Lung microvascular endothelial cell (primary cell): Measurements from ENCODE around the gene STBD1. TPM values are rescaled to one million over a fixed set of nuclear protein-coding genes. Genes with fewer than 3 reads are reported as not detected.
"Not testable (repeated sequence)": the region's sequence is repeated elsewhere in the genome, so short reads cannot be mapped to it uniquely, and the experiment has no call there.

ENCODE experiments used
- DNase-seq, 2 donors: peaks; one replicate each; pipeline versions ENCODE4 v3.0.0 to v3.0.0-alpha.2; 2010; ENCODE audit warnings: low read depth in 2 of 2
- total RNA-seq: library from RNA; depleted of rRNA; stranded (reverse); fragments of >200 nt; gene quantifications from 2 replicates; pipeline ENCODE4 v1.2.1, GENCODE V29; 2014

The STBD1 gene
- total RNA-seq, 1 donor from 2014 or later: 0.40 TPM

DNA sequence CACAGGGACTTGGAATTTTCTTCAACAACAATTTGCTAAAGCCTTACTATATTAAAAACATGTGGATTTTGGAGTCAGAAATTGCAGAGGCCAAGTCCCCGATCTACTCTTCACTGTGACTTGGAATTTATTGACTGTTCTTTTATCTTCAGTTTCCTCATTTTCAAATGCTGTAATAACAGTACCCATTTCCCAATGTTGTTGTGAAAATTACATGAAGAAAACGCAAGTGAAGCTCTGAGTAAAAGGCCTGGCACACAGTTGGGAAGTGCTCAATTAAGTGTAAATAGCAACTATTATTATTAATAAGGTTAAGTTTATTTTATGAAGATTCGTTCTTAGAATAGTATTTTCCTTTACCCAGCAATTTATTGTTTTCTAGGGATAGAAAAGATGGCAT is 15.7 kb downstream of the STBD1 start:
- no peak for DNase-seq

DNA sequence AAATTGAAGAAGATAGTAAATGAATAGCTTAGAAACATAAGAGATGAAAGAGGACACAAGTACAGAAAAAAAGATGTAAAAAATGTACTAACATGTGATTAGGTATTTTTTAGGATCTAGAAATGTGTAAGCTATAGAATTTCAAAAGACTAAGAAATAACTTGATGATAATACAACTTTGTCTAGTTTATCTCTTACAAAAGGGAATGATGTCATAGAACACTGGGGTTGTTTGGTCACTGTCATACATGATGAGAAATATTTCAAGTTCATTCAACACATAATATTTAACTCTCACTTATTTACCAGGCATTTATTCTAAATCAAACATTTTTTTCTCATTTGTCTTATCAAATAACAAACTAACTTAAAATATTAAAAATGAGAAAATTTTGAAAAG is 18.5 kb downstream of the STBD1 start:
- no peak for DNase-seq

- no peak for DNase-seq
Observed at GRCh38 chr4:76326515-76326914, 20.0 kb downstream of the STBD1 start.

DNA sequence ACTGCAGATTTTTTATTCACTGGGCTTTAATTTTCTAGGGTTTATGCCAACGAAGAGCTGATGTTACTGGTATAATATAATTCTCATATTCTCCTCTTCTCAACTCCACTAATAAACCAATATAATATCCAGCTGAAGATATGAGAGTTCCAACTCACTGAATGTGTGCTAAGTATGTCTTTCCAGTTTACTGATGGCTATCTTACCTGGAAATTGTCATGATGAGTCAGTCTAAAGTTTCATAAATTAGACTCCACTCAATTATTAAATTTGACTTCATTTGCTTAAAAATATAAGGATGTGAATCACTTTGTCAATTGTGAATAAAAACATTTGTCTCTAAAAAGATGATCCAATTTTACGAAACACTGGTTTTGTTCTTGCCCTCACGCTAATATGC is 28.4 kb downstream of the STBD1 start:
- no peak for DNase-seq

DNA sequence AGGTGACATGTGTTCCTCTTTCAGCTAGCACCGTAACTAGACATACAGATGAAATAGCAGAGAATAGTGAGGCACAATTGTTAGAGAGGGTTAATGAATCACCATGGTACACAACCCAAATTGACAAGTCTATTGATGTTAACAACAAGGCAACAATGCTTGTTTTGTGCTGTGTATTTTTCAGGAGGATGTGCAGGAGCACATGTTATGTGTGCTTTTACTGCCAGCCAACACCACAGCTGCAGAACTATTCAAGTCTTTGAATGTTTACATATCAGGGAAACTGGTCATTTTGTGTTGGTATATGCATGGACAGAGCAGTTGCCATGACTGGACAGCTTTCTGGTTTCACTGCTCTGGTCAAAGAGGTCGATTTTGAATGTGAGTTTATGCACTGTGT is 32.8 kb downstream of the STBD1 start:
- DNase-seq: no peak

DNA sequence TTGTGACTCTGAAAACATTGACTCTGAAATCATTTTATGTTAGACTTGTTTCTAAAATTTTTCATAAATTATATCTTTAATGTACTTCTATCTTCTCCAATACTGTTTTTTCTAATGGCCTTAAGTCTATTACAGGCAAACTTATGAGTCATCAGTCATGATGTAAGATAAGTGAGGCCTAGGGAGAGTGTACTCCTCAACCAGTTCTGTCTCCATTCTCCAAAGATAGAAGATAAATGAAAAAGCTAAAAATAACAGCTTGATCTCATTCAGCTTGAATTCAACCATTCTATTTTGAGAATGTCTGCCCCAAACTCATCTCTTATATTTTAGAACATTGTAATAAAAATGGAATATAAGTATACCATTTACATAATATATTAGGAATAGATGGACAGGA is 34.5 kb downstream of the STBD1 start:
- peak in 1 of 2 donors; percentile 43 for DNase-seq

- DNase-seq: no peak
Observed at GRCh38 chr4:76342191-76342590, 35.7 kb downstream of the STBD1 start.

DNA sequence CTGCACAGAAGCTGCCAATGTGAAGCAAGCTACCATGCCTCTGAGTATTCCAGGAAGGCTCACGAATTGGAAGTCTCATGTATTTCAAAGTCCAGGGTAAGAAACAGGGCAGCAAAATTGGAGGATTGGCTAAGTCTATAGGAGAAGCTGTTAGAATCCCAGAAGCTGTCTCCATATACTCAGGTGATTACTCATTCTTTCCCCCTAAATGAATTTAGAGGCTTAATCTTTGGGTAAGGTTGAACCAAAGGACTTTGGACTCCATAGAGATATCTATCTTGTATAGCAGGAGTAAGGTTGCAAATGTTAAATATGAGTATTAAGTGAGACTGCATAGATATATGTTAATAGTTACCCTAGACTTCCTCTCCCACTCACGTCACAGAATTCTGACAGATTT is 36.3 kb downstream of the STBD1 start:
- no peak for DNase-seq

GRCh38 chr4:76354517-76355473 is 48.3 kb downstream of the STBD1 start:
- DNase-seq: no peak

- DNase-seq: no peak
Observed at GRCh38 chr4:76357981-76358380, 51.4 kb downstream of the STBD1 start.

DNA sequence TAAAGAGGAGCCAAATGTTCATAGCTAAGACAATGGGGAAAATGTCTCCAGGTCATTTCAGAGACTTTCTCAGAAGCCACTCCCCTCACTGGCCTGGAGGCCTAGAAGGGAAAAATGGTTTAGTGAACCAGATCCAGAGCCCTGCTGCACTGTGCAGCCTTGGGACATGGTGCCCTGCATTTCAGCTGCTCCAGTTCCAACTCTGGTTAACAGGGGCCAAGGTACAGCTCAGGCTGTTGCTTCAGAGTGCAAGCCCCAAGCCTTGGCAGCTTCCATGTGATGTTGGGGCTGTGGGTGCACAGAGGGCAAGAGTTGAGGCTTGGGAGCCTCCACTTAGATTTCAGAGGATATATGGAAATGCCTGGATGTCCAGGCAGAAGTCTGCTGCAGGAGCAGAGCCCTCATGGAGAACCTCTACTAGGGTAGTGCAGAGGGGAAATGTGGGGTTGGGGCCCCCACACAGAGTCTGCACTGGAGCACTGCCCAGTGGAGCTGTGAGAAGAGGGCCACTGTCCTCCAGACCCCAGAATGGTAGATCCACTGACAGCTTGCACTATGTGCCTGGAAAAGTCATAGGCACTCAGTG is 53.4 kb downstream of the STBD1 start:
- not testable (repeated sequence) for DNase-seq

Other genes starting within 250 kb of the STBD1 start
- not detected in 2 replicates for gene ART3, start 232.0 kb upstream of the STBD1 start, total RNA-seq
- 43.3 and 43.6 TPM in 2 replicates for gene NUP54, start 158.3 kb upstream of the STBD1 start, total RNA-seq
- gene SCARB2, start 92.9 kb upstream of the STBD1 start, total RNA-seq: 165 and 174 TPM in 2 replicates
- gene FAM47E, start 55.0 kb upstream of the STBD1 start, total RNA-seq: not detected in 2 replicates
- gene CCDC158, start 114.4 kb downstream of the STBD1 start, total RNA-seq: not detected in 2 replicates
- gene SHROOM3, start 128.5 kb downstream of the STBD1 start, total RNA-seq: under 0.01 TPM in 2 replicates